ENCODE data around the gene FRAT2.
"Not testable (repeated sequence)": the region's sequence is repeated elsewhere in the genome, so short reads cannot be mapped to it uniquely, and the experiment has no call there.

The FRAT2 gene

GRCh38 chr10:97290576-97291356, 43.8 kb downstream of the FRAT2 start:
- DNase-seq: not testable (repeated sequence)

GRCh38 chr10:97290076-97290475, 44.5 kb downstream of the FRAT2 start:
- not testable (repeated sequence) for DNase-seq

Measured in Kasumi-1 (cell line).